GM15510 (cell line): ENCODE results near the gene SMG6.

ENCODE experiments used
- POLR2A ChIP-seq: IDR thresholded peaks from 3 replicates; pipeline ENCODE4 v1.6.1; 2011; ENCODE audit warnings: borderline replicate concordance; ENCODE audit not compliant: insufficient read length; ENCODE audit errors: extremely low read depth

SMG6 gene

GRCh38 chr17:2092253-2092652 lies 211.3 kb downstream of the SMG6 start:
- TF ChIP-seq POLR2A = no peak

GRCh38 chr17:2090804-2091534 lies 212.6 kb downstream of the SMG6 start:
- TF ChIP-seq POLR2A = no peak

GRCh38 chr17:2090210-2090641 lies 213.4 kb downstream of the SMG6 start:
- peak; percentile 19 for TF ChIP-seq POLR2A

- TF ChIP-seq POLR2A = no peak
Measured at GRCh38 chr17:2089021-2089422, 214.6 kb downstream of the SMG6 start.

- no peak for TF ChIP-seq POLR2A
Measured at GRCh38 chr17:2087597-2088211, 215.9 kb downstream of the SMG6 start.

- no peak for TF ChIP-seq POLR2A
Measured at GRCh38 chr17:2086306-2086705, 217.3 kb downstream of the SMG6 start.

GRCh38 chr17:2085648-2085949 lies 218.0 kb downstream of the SMG6 start:
- no peak for TF ChIP-seq POLR2A

GRCh38 chr17:2084766-2085647 lies 218.6 kb downstream of the SMG6 start:
- no peak for TF ChIP-seq POLR2A

- no peak for TF ChIP-seq POLR2A
Measured at GRCh38 chr17:2084036-2084765, 219.4 kb downstream of the SMG6 start.

- no peak for TF ChIP-seq POLR2A
Measured at GRCh38 chr17:2083613-2084035, 220.0 kb downstream of the SMG6 start.

GRCh38 chr17:2082003-2082781 lies 221.4 kb downstream of the SMG6 start:
- no peak for TF ChIP-seq POLR2A

- no peak for TF ChIP-seq POLR2A
Measured at GRCh38 chr17:2081564-2081963, 222.0 kb downstream of the SMG6 start.

- TF ChIP-seq POLR2A = no peak
Measured at GRCh38 chr17:2077040-2077439, 226.5 kb downstream of the SMG6 start.
